GM18505 (cell line): ENCODE data around the gene PPM1F.

ENCODE experiments used
- ATAC-seq: cut with Tn5 transposase; IDR thresholded peaks from one replicate; pipeline ENCODE4 v1.9.1; 2021; ENCODE audit not compliant: unreplicated experiment
- POLR2A ChIP-seq: IDR thresholded peaks from 4 replicates; pipeline ENCODE4 v1.6.1; 2011; ENCODE audit warnings: borderline replicate concordance; ENCODE audit not compliant: insufficient read depth, insufficient read length; ENCODE audit errors: extremely low read depth

The PPM1F gene

GRCh38 chr22:21970800-21971617, 18.4 kb upstream of the PPM1F start:
- ATAC-seq, result no peak
- no peak for TF ChIP-seq POLR2A

GRCh38 chr22:21970037-21970799, 17.6 kb upstream of the PPM1F start:
- TF ChIP-seq POLR2A, result no peak
- ATAC-seq, result no peak

GRCh38 chr22:21968452-21969129, 15.9 kb upstream of the PPM1F start:
- no peak for TF ChIP-seq POLR2A
- no peak for ATAC-seq

GRCh38 chr22:21967693-21968271, 15.1 kb upstream of the PPM1F start:
- no peak for ATAC-seq
- TF ChIP-seq POLR2A, result no peak

GRCh38 chr22:21966643-21967516, 14.2 kb upstream of the PPM1F start:
- ATAC-seq, result no peak

GRCh38 chr22:21965762-21966288, 13.2 kb upstream of the PPM1F start:
- ATAC-seq, result no peak
- no peak for TF ChIP-seq POLR2A

More at GRCh38 chr22:21966643-21967516, 14.2 kb upstream of the PPM1F start:
- TF ChIP-seq POLR2A, result no peak

GRCh38 chr22:21964918-21965484, 12.4 kb upstream of the PPM1F start:
- TF ChIP-seq POLR2A, result no peak
- no peak for ATAC-seq

GRCh38 chr22:21964234-21964633, 11.6 kb upstream of the PPM1F start:
- TF ChIP-seq POLR2A, result no peak
- no peak for ATAC-seq

- ATAC-seq, result no peak
- TF ChIP-seq POLR2A, result no peak
These were observed 11.2 kb upstream of the PPM1F start for GRCh38 chr22:21963790-21964211.

- no peak for ATAC-seq
- no peak for TF ChIP-seq POLR2A
These were observed 10.6 kb upstream of the PPM1F start for GRCh38 chr22:21963286-21963685.

- ATAC-seq, result no peak
- no peak for TF ChIP-seq POLR2A
These were observed 10.0 kb upstream of the PPM1F start for GRCh38 chr22:21962655-21962949.
